ENCODE results near the gene SMCO2. TPM values are rescaled to one million over a fixed set of nuclear protein-coding genes. Genes with fewer than 3 reads are reported as not detected.

SMCO2 gene
- total and polyA plus RNA-seq, 10 of the 15 experiments (the other 5 are each of a cell fraction or from before 2014, with no cell fraction given), result 0.11 to 2.3 (median 0.67) TPM

GRCh38 chr12:27427824-27428223 is 18.7 kb upstream of the SMCO2 start:
- ChIA-PET POLR2A (no interaction called here), SMC1A (ENCODE audit: uncharacterized antibody, unreplicated experiment) (no interaction called here), RAD21 (ENCODE audit: unreplicated experiment) (interaction anchor here (1.4 kb wide), 1 partner anchor 227 kb away, joined by 3 read pairs; no protein-coding TSS in a partner anchor), CTCF (interaction anchor here (1.0 kb wide), 1 partner anchor 277 kb away, joined by 5 read pairs; no protein-coding TSS in a partner anchor)
- Histone ChIP-seq H3K4me1 (ENCODE audit: control insufficient read depth, insufficient read depth, low read length) (no peaks in the 10 kb centered on the region), H3K36me3 (ENCODE audit: control insufficient read depth in 2 of 2, insufficient read depth in 2 of 2, low read length in 1 of 2) (peaks cover 0 to 3% of the 10 kb centered on the region in 2 experiments; a peak in 2 of 4 replicates), H3K27me3 (replicated peaks in 1 of 2; ENCODE audit: control insufficient read depth in 2 of 2, insufficient read depth in 2 of 2, low read length in 1 of 2) (no peaks in the 10 kb centered on the region), H3K4me3 (no peak overlapping the region), H3K9me3 (replicated peaks; ENCODE audit: control insufficient read depth, insufficient read depth, low read length) (no peaks in the 10 kb centered on the region), H3K27ac (ENCODE audit: control insufficient read depth, insufficient read depth) (no peak overlapping the region), H4K20me1 (ENCODE audit: control insufficient read depth, insufficient read depth) (no peaks in the 10 kb centered on the region), H2AFZ (ENCODE audit: control insufficient read depth, low read depth, low read length) (no peak overlapping the region), H3K79me2 (ENCODE audit: control insufficient read depth, insufficient read depth, low read length) (no peaks in the 10 kb centered on the region), H3K4me2 (ENCODE audit: control insufficient read depth, insufficient read depth) (no peak overlapping the region), H3K9ac (ENCODE audit: control insufficient read depth, insufficient read depth, low read length) (no peak overlapping the region)
- FAIRE-seq (no peak), DNase-seq (ENCODE audit: low read depth, low spot score) (no peak), ATAC-seq (no peak)
- 88% methylated on average over 3 of the region's 3 CpGs for WGBS (ENCODE audit: insufficient coverage, insufficient replicate concordance, low lambda C conversion rate, missing lambda C conversion rate)
- intact Hi-C loops (cut with micrococcal nuclease; ENCODE audit: unreplicated experiment) (no loop called here), in situ Hi-C loops (cut with MboI) (loop anchor here (25.0 kb wide), 1 partner anchor 234 kb away; no protein-coding TSS in a partner anchor)
- TF ChIP-seq MTA2 (IDR thresholded peaks at IDR 0.05; ENCODE audit: low read depth), result no peak
- TF ChIP-seq ZNF622 (IDR thresholded peaks at IDR 0.05), result no peak
- no peak for TF ChIP-seq TCF7 (IDR thresholded peaks at IDR 0.05; ENCODE audit: borderline replicate concordance)
- TF ChIP-seq TCF3 (IDR thresholded peaks at IDR 0.05; ENCODE audit: borderline replicate concordance, insufficient read depth, low read depth, low read length), result no peak
- TF ChIP-seq IRF3 (IDR thresholded peaks at IDR 0.05), result no peak
- no peak for TF ChIP-seq POLR2AphosphoS5 (IDR thresholded peaks at IDR 0.05; ENCODE audit: low read length)
- no peak for TF ChIP-seq NBN (IDR thresholded peaks at IDR 0.05)
- no peak for TF ChIP-seq ZNF384 (IDR thresholded peaks at IDR 0.05; ENCODE audit: borderline replicate concordance, low read depth, low read length)
- no peak for TF ChIP-seq CBX5 (IDR thresholded peaks at IDR 0.05; ENCODE audit: low read depth)
- TF ChIP-seq HCFC1 (IDR thresholded peaks at IDR 0.05; ENCODE audit: low read length), result no peak
- TF ChIP-seq TARDBP (IDR thresholded peaks at IDR 0.05; ENCODE audit: borderline replicate concordance), result no peak
- TF ChIP-seq SP1 (IDR thresholded peaks at IDR 0.05; ENCODE audit: low read depth, low read length), result no peak
- no peak for TF ChIP-seq ZBED1 (IDR thresholded peaks at IDR 0.05; ENCODE audit: borderline replicate concordance)
- TF ChIP-seq FOXM1 (IDR thresholded peaks at IDR 0.05; ENCODE audit: low read depth, low read length), result no peak
- no peak for TF ChIP-seq CREB1 (IDR thresholded peaks at IDR 0.05; ENCODE audit: low read depth)
- BruUV-seq (replicated peaks), result no TSS peak

Measured in GM12878 (cell line).